Lung (tissue), 12 donors: ENCODE results near the gene SLFN12. TPM values are rescaled to one million over a fixed set of nuclear protein-coding genes. Genes with fewer than 3 reads are reported as not detected.
"Not testable (repeated sequence)": the region's sequence is repeated elsewhere in the genome, so short reads cannot be mapped to it uniquely, and the experiment has no call there.

ENCODE experiments used
- ATAC-seq: fragments of 200-7000 bp; cut with Tn5 transposase; one replicate; pipeline ENCODE4 v1.9.1; 2020; ENCODE audit warnings: moderate number of reproducible peaks; ENCODE audit not compliant: insufficient read depth, low FRiP score
- DNase-seq, 3 donors: peaks; one replicate each; pipeline ENCODE4 v3.0.0-alpha.2; 2013 to 2017
- H3K27ac ChIP-seq, 2 donors: one replicate each; pipeline ENCODE4 v1.5.1; 2013; ENCODE audit warnings: mild to moderate bottlenecking in 2 of 2, moderate library complexity in 2 of 2, control low read depth in 1 of 2, inconsistent platforms in 1 of 2, low read depth in 1 of 2, low read length in 1 of 2
- H3K27me3 ChIP-seq, 3 donors: one replicate each; pipeline ENCODE4 v1.5.1; 2013; ENCODE audit warnings: low read length in 2 of 3; ENCODE audit not compliant: control insufficient read depth in 3 of 3, insufficient read depth in 3 of 3
- H3K36me3 ChIP-seq, 4 donors: one replicate each; pipeline ENCODE4 v1.5.1; 2013; ENCODE audit warnings: low read length in 4 of 4, mild to moderate bottlenecking in 1 of 4, moderate library complexity in 1 of 4; ENCODE audit not compliant: control insufficient read depth in 4 of 4, insufficient read depth in 4 of 4
- H3K4me1 ChIP-seq, 5 donors: one replicate each; pipeline ENCODE4 v1.5.1; 2013; ENCODE audit warnings: low read length in 5 of 5, mild to moderate bottlenecking in 2 of 5, moderate library complexity in 1 of 5; ENCODE audit not compliant: control insufficient read depth in 5 of 5, insufficient read depth in 5 of 5
- H3K4me3 ChIP-seq: one replicate; pipeline ENCODE4 v1.5.1; 2013; ENCODE audit warnings: mild to moderate bottlenecking, control low read depth, moderate library complexity
- H3K9ac ChIP-seq, 2 donors: one replicate each; pipeline ENCODE4 v1.5.1; 2013; ENCODE audit warnings: low read length in 2 of 2, control low read depth in 1 of 2; ENCODE audit not compliant: insufficient read depth in 1 of 2
- H3K9me3 ChIP-seq, 4 donors: one replicate each; pipeline ENCODE4 v1.5.1; 2013; ENCODE audit warnings: low read length in 3 of 4, mild to moderate bottlenecking in 1 of 4, moderate library complexity in 1 of 4; ENCODE audit not compliant: control insufficient read depth in 4 of 4, insufficient read depth in 3 of 4
- WGBS, 2 donors: extraction: QIAGEN DNeasy Blood & Tissue Kit; methylation state at CpG; one replicate each; pipeline ENCODE4 v1.1.7; 2013; 5-methylcytosine and 5-hydroxymethylcytosine counted together
- polyA plus RNA-seq, 2 donors: library from polyadenylated mRNA; stranded (reverse); fragments of 200-250 nt; gene quantifications; one replicate each; pipeline ENCODE4 v1.2.1, GENCODE V29; 2013
- total RNA-seq, 2 donors: library from RNA; depleted of rRNA in 1 of 2; stranded (reverse); fragments of >200 nt in 1 of 2; gene quantifications; one replicate each; pipeline ENCODE4 v1.2.1, GENCODE V29; 2014 to 2021
- TF ChIP-seq, protein P1 (sequence below): IDR thresholded peaks from 2 replicates; pipeline ENCODE4 v1.5.1; 2012; ENCODE audit warnings: mild to moderate bottlenecking; ENCODE audit errors: control extremely low read depth, extremely low read depth
- donor health status: control.
- donor health status: control.
- donor health status: Bipolar disorder and iron deficiency.
- donor health status: healthy.
- donor health status: DM: yes; HTN: yes; CAD: no.

Gene SLFN12
- total and polyA plus RNA-seq, 4 donors: 2.9 to 27.4 (median 8.0) TPM

DNA sequence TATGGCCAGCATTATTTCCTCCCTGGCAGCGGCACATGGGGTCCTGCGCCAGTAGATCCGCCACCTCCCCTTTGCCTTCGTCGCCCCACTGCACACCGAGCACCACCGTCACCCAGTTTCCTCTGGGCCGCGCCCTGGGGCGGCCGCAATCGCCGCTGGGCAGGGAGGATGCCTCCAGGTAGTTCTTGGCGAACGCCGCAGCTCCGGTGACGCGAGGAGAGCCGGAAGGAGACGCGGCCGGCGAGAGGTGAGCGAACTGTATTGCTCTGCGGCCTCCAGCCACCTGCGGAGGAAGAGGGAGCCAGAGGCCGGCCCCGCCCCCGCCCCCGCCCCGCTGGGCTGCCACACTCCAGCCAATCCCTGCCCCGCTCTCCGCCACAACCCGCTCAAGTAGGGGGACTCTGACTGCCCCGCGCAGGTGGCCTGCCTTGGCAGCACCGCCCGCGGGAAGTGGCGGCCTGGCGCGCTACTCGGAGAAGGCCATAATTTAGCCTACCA is 28.1 kb upstream of the SLFN12 start:
- TF ChIP-seq, protein P1, sequence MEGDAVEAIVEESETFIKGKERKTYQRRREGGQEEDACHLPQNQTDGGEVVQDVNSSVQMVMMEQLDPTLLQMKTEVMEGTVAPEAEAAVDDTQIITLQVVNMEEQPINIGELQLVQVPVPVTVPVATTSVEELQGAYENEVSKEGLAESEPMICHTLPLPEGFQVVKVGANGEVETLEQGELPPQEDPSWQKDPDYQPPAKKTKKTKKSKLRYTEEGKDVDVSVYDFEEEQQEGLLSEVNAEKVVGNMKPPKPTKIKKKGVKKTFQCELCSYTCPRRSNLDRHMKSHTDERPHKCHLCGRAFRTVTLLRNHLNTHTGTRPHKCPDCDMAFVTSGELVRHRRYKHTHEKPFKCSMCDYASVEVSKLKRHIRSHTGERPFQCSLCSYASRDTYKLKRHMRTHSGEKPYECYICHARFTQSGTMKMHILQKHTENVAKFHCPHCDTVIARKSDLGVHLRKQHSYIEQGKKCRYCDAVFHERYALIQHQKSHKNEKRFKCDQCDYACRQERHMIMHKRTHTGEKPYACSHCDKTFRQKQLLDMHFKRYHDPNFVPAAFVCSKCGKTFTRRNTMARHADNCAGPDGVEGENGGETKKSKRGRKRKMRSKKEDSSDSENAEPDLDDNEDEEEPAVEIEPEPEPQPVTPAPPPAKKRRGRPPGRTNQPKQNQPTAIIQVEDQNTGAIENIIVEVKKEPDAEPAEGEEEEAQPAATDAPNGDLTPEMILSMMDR: no peak
- H3K27ac ChIP-seq: no peak overlapping the region
- peaks cover 0 to 4% (median 0%) of the 10 kb centered on the region in 4 donors for H3K9me3 ChIP-seq
- no peak overlapping the region for H3K9ac ChIP-seq
- peaks cover 0 to 63% (median 5%) of the 10 kb centered on the region in 3 donors for H3K27me3 ChIP-seq
- peak; percentile 83 for ATAC-seq
- WGBS, 2 donors: 6 to 9% methylated on average over 44 of the region's 44 CpGs
- peak; percentile 19 to 40 (median 28) for DNase-seq
- H3K4me3 ChIP-seq: peak overlapping the region; percentile 18
- no peaks in the 10 kb centered on the region for H3K36me3 ChIP-seq
- peaks cover 0 to 1% (median 0%) of the 10 kb centered on the region in 5 donors for H3K4me1 ChIP-seq

DNA sequence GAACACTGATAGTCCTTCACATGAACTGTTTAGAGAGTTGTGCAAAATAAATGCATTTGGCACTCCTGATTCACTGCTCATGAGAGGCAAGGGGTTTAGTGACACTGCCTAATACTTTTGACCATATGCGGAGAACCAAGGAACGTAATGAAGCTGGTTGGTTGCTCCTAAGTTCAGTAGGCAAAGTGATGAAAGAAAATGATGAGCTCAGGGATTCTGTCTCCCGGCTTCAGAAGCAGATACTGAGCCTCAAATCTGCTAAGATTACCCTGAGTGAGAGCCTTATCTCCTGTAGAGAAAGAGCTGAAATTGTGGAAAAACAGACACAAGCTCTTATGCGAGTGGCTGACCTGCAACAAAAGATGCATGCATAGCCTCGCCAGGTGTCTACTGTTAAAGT is 21.7 kb upstream of the SLFN12 start:
- not testable (repeated sequence) for H3K9ac ChIP-seq, H3K4me1 ChIP-seq, H3K36me3 ChIP-seq, ATAC-seq, H3K27ac ChIP-seq, H3K4me3 ChIP-seq, DNase-seq, H3K9me3 ChIP-seq
- peaks cover 0 to 72% (median 22%) of the 10 kb centered on the region in 3 donors for H3K27me3 ChIP-seq
- 92 to 98% methylated on average over 5 of the region's 5 CpGs for WGBS, 2 donors

DNA sequence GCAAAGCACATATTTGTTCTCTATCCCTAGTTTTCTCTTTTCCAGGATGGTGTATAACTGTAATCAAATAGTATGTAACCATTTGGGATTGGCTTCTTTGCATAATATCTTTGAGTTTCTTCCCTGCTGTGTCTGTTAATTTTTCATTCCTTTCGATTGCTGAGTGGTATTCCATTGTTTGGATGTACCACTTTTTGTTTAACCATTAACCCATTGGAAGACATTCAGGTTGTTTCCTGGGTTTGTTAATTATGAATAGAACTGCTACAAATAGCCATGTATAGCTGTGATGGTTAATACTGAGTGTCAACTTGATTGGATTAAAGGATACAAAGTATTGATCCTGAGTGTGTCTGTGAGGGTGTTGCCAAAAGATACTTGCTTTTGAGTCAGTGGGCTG is 20.9 kb upstream of the SLFN12 start:
- WGBS, 2 donors: 47 to 68% methylated on average over 1 of the region's 1 CpG
- TF ChIP-seq, protein P1: no peak
- no peak for ATAC-seq
- peaks cover 0 to 74% (median 24%) of the 10 kb centered on the region in 3 donors for H3K27me3 ChIP-seq
- H3K9ac ChIP-seq: no peak overlapping the region
- no peaks in the 10 kb centered on the region for H3K36me3 ChIP-seq
- H3K4me1 ChIP-seq: peaks cover 0 to 16% (median 3%) of the 10 kb centered on the region in 5 donors
- peaks cover 0 to 6% (median 0%) of the 10 kb centered on the region in 4 donors for H3K9me3 ChIP-seq
- no peak overlapping the region for H3K4me3 ChIP-seq
- H3K27ac ChIP-seq: no peak overlapping the region
- DNase-seq: no peak

DNA sequence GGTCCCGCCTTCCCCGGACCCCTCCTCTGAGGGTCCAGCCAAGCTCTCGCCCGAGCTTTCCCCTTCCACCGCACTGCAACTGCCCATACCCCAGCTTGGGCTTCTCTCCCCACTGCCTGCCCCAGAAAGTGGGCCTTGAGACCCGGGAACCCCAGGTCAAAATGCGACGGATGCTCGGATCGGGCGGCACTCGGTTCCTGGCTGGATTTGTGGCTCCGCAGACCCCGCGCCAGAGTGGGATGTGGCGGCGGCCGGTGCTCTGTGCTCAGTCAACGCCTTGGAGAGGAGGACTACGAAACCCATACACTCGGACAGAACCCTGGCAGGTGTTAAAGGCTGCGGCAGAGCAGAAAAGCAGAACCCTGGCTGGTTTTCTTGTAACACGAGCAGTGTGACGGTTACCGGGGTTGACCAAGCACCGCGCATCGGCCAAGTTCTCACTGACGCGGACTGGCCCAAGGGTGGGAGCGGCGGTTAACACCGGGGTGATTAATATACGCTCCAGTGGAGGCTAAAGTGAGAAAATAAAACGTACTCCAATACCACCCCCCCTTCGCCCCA is 17.2 kb upstream of the SLFN12 start:
- Histone ChIP-seq H3K9ac (peak overlapping the region in 1 of 2 donors; percentile 61), H3K9me3 (peaks cover 0 to 2% (median 0%) of the 10 kb centered on the region in 4 donors), H3K4me1 (peaks cover 0 to 16% (median 4%) of the 10 kb centered on the region in 5 donors), H3K4me3 (no peak overlapping the region), H3K36me3 (no peaks in the 10 kb centered on the region), H3K27ac (no peak overlapping the region), H3K27me3 (peaks cover 0 to 68% (median 24%) of the 10 kb centered on the region in 3 donors)
- DNase-seq (peak; percentile 42 to 55 (median 52)), ATAC-seq (no peak)
- TF ChIP-seq, protein P1: no peak
- WGBS, 2 donors: 7 to 29% methylated on average over 36 of the region's 36 CpGs
